Activated CD4-positive, alpha-beta memory T cell treated with anti-CD3 and anti-CD28 coated beads, Interleukin-2, amount 10 ng/mL, durations not matched to agents 7 days and 5 days (primary cell): Measurements from ENCODE around the gene OXT. TPM values are rescaled to one million over a fixed set of nuclear protein-coding genes. Genes with fewer than 3 reads are reported as not detected.
"Not testable (repeated sequence)": the region's sequence is repeated elsewhere in the genome, so short reads cannot be mapped to it uniquely, and the experiment has no call there.

Experiments used
- CTCF ChIA-PET: fragments of 350-600 bp; sonication (Branson Sonifier 250); formaldehyde crosslinking; loops from one replicate; lab custom pipeline; 2021; ENCODE audit warnings: antibody characterized with exemption, inconsistent platforms; lab: Charles Lee
- POLR2A ChIA-PET: fragments of 350-600 bp; sonication (Branson Sonifier 250); formaldehyde crosslinking; loops from one replicate; lab custom pipeline; 2021; ENCODE audit warnings: antibody characterized with exemption; lab: Charles Lee
- DNase-seq: peaks from one replicate; pipeline ENCODE4 v3.0.0-alpha.2; 2020
- H3K27ac Mint-ChIP-seq: one replicate; pipeline ENCODE4 v1.8.0; 2021; ENCODE audit warnings: mild to moderate bottlenecking, mixed read lengths
- H3K27me3 Mint-ChIP-seq: one replicate; pipeline ENCODE4 v1.8.0; 2021; ENCODE audit warnings: mixed read lengths
- H3K36me3 Mint-ChIP-seq: one replicate; pipeline ENCODE4 v1.8.0; 2021; ENCODE audit warnings: low read depth, mixed read lengths
- H3K4me1 Mint-ChIP-seq: one replicate; pipeline ENCODE4 v1.8.0; 2021; ENCODE audit warnings: mixed read lengths
- H3K4me3 Mint-ChIP-seq: one replicate; pipeline ENCODE4 v1.8.0; 2021; ENCODE audit warnings: mild to moderate bottlenecking, mixed read lengths
- H3K9me3 Mint-ChIP-seq: one replicate; pipeline ENCODE4 v1.8.0; 2021; ENCODE audit warnings: mixed read lengths
- total RNA-seq, 2 experiments: library from RNA; stranded (reverse); gene quantifications; one replicate each; pipeline ENCODE4 v1.2.3, GENCODE V29; 2021

The OXT gene
- total RNA-seq, 2 experiments from 2014 or later: not detected

- Mint-ChIP-seq H3K36me3 (peaks cover 40% of the 10 kb centered on the region), H3K4me1 (peaks cover 41% of the 10 kb centered on the region), H3K4me3 (no peak within 1 kb of the TSS), H3K27me3 (no peaks in the 10 kb centered on the region), H3K9me3 (no peaks in the 10 kb centered on the region), H3K27ac (peak within 1 kb of the TSS; percentile 14)
- DNase-seq: no peak
- ChIA-PET CTCF (interaction anchor here (2.2 kb wide), 1 partner anchor 10 kb away, joined by 7 read pairs; no protein-coding TSS in a partner anchor), POLR2A (interaction anchor here (1.7 kb wide), 1 partner anchor 13 kb away, joined by 6 read pairs; no protein-coding TSS in a partner anchor)
These were observed 28.1 kb upstream of the OXT start, which contains the start of gene GNRH2 for GRCh38 chr20:3043322-3043721. TSS of gene GNRH2 (plus strand) at chr20:3043622. CDS start at chr20:3044415, 793 bp downstream.

GRCh38 chr20:3044336-3044965, 27.0 kb upstream of the OXT start:
- H3K4me3 Mint-ChIP-seq: no peak overlapping the region
- H3K4me1 Mint-ChIP-seq: peaks cover 42% of the 10 kb centered on the region
- H3K27me3 Mint-ChIP-seq: no peaks in the 10 kb centered on the region
- DNase-seq: no peak
- no peaks in the 10 kb centered on the region for H3K9me3 Mint-ChIP-seq
- CTCF ChIA-PET: interaction anchor here (0.9 to 1.5 kb wide), 3 partner anchors 9 to 172 kb away, joined by 3 to 5 read pairs (median 4); partner anchors contain the start of gene PTPRA
- POLR2A ChIA-PET: interaction anchor here (0.6 to 1.7 kb wide), 3 partner anchors 14 to 776 kb away, joined by 3 to 6 read pairs (median 3); no protein-coding TSS in a partner anchor
- peaks cover 39% of the 10 kb centered on the region for H3K36me3 Mint-ChIP-seq
- H3K27ac Mint-ChIP-seq: no peak overlapping the region

- DNase-seq: no peak
- ChIA-PET CTCF (interaction anchor here (0.9 to 1.5 kb wide), 3 partner anchors 8 to 172 kb away, joined by 3 to 5 read pairs (median 4); partner anchors contain the start of gene PTPRA), POLR2A (interaction anchor here (0.8 to 2.4 kb wide), 4 partner anchors 9 to 172 kb away, joined by 3 to 9 read pairs (median 4); partner anchors contain the start of genes ITPA and PTPRA)
- Mint-ChIP-seq H3K27ac (peak overlapping the region; percentile 70), H3K36me3 (peaks cover 41% of the 10 kb centered on the region), H3K4me1 (peaks cover 35% of the 10 kb centered on the region), H3K9me3 (no peaks in the 10 kb centered on the region), H3K27me3 (no peaks in the 10 kb centered on the region), H3K4me3 (peak overlapping the region; percentile 74)
These were observed 26.2 kb upstream of the OXT start for GRCh38 chr20:3045042-3045815.

- Mint-ChIP-seq H3K36me3 (peaks cover 38% of the 10 kb centered on the region), H3K27me3 (no peaks in the 10 kb centered on the region), H3K4me3 (peak within 1 kb of the TSS; percentile 74), H3K9me3 (no peaks in the 10 kb centered on the region), H3K4me1 (peaks cover 28% of the 10 kb centered on the region), H3K27ac (peak within 1 kb of the TSS; percentile 70)
- POLR2A ChIA-PET: interaction anchor here (0.8 to 2.4 kb wide), 4 partner anchors 9 to 173 kb away, joined by 3 to 9 read pairs (median 4); partner anchors contain the start of genes ITPA and PTPRA
- peak; percentile 88 for DNase-seq
- CTCF ChIA-PET: interaction anchor here (1.2 to 1.5 kb wide), 2 partner anchors 132 to 173 kb away, joined by 3 to 5 read pairs; partner anchors contain the start of gene PTPRA
These were observed 25.4 kb upstream of the OXT start, which contains the start of gene MRPS26 for GRCh38 chr20:3045816-3046676. TSS of gene MRPS26 (plus strand) at chr20:3046052. CDS start at chr20:3046069, 17 bp downstream.

- H3K9me3 Mint-ChIP-seq: no peaks in the 10 kb centered on the region
- peaks cover 33% of the 10 kb centered on the region for H3K36me3 Mint-ChIP-seq
- ChIA-PET POLR2A (interaction anchor here (1.2 to 2.4 kb wide), 2 partner anchors 56 to 162 kb away, joined by 4 to 9 read pairs; partner anchors contain the start of gene ITPA), CTCF (no interaction called here)
- peak overlapping the region; percentile 13 for H3K27ac Mint-ChIP-seq
- peaks cover 26% of the 10 kb centered on the region for H3K4me1 Mint-ChIP-seq
- no peak for DNase-seq
- no peaks in the 10 kb centered on the region for H3K27me3 Mint-ChIP-seq
- peak overlapping the region; percentile 74 for H3K4me3 Mint-ChIP-seq
These were observed 24.6 kb upstream of the OXT start for GRCh38 chr20:3046677-3047462.

GRCh38 chr20:3047486-3048419, 23.7 kb upstream of the OXT start:
- CTCF ChIA-PET: no interaction called here

GRCh38 chr20:3051385-3052019, 19.9 kb upstream of the OXT start:
- Mint-ChIP-seq H3K4me1 (peaks cover 20% of the 10 kb centered on the region), H3K27ac (no peak overlapping the region)

More at GRCh38 chr20:3047486-3048419, 23.7 kb upstream of the OXT start:
- Mint-ChIP-seq H3K9me3 (no peaks in the 10 kb centered on the region), H3K4me1 (peaks cover 25% of the 10 kb centered on the region), H3K27ac (no peak overlapping the region), H3K4me3 (peak overlapping the region; percentile 74), H3K36me3 (peaks cover 32% of the 10 kb centered on the region), H3K27me3 (no peaks in the 10 kb centered on the region)
- no peak for DNase-seq
- POLR2A ChIA-PET: interaction anchor here (1.1 to 1.2 kb wide), 2 partner anchors 55 to 155 kb away, joined by 3 to 4 read pairs; no protein-coding TSS in a partner anchor

GRCh38 chr20:3059489-3059888, 11.9 kb upstream of the OXT start:
- no peaks in the 10 kb centered on the region for H3K36me3 Mint-ChIP-seq
- no peak for DNase-seq
- CTCF ChIA-PET: no interaction called here

More at GRCh38 chr20:3051385-3052019, 19.9 kb upstream of the OXT start:
- no peak for DNase-seq
- peaks cover 32% of the 10 kb centered on the region for H3K36me3 Mint-ChIP-seq
- no peak overlapping the region for H3K4me3 Mint-ChIP-seq
- CTCF ChIA-PET: interaction anchor here (1.7 to 3.2 kb wide), 3 partner anchors 65 to 265 kb away, joined by 5 to 25 read pairs (median 16); no protein-coding TSS in a partner anchor
- H3K9me3 Mint-ChIP-seq: no peaks in the 10 kb centered on the region
- POLR2A ChIA-PET: interaction anchor here (1.0 kb wide), 1 partner anchor 26 kb away, joined by 3 read pairs; no protein-coding TSS in a partner anchor
- H3K27me3 Mint-ChIP-seq: no peaks in the 10 kb centered on the region

GRCh38 chr20:3064119-3064518, 7.3 kb upstream of the OXT start:
- H3K27me3 Mint-ChIP-seq, H3K4me3 Mint-ChIP-seq, DNase-seq, H3K4me1 Mint-ChIP-seq, POLR2A ChIA-PET, H3K27ac Mint-ChIP-seq, H3K9me3 Mint-ChIP-seq, H3K36me3 Mint-ChIP-seq: not testable (repeated sequence)
- CTCF ChIA-PET: interaction anchor here (1.6 kb wide), 1 partner anchor 10 kb away, joined by 5 read pairs; no protein-coding TSS in a partner anchor

More at GRCh38 chr20:3059489-3059888, 11.9 kb upstream of the OXT start:
- Mint-ChIP-seq H3K27ac (no peak overlapping the region), H3K9me3 (no peaks in the 10 kb centered on the region), H3K4me3 (no peak overlapping the region), H3K27me3 (no peaks in the 10 kb centered on the region), H3K4me1 (peaks cover 1% of the 10 kb centered on the region)
- POLR2A ChIA-PET: no interaction called here
